Central memory CD8-positive, alpha-beta T cell (primary cell): Measurements from ENCODE around the gene AMBP.
A peak's percentile ranks its signal among the peaks of the same experiment; 100 is the strongest.
"Not testable (repeated sequence)": the region's sequence is repeated elsewhere in the genome, so short reads cannot be mapped to it uniquely, and the experiment has no call there.

Experiments
- ATAC-seq: fragments of 150-1000 bp; cut with Tn5 transposase; replicated peaks from 2 replicates; pipeline ENCODE4 v1.10.0; 2022; ENCODE audit warnings: mild to moderate bottlenecking, moderate FRiP score, moderate number of reproducible peaks; ENCODE audit not compliant: poor library complexity, severe bottlenecking; ENCODE audit errors: extremely low read depth
- DNase-seq, 2 donors: peaks; one replicate each; pipeline ENCODE4 v3.0.0; 2021; ENCODE audit warnings: low spot score in 2 of 2
- H3K27ac Mint-ChIP-seq: one replicate; pipeline ENCODE4 v1.8.0; 2022; ENCODE audit warnings: low read depth, mild to moderate bottlenecking, moderate library complexity, mixed read lengths
- H3K27me3 Mint-ChIP-seq: one replicate; pipeline ENCODE4 v1.8.0; 2022; ENCODE audit warnings: mixed read lengths
- H3K36me3 Mint-ChIP-seq: one replicate; pipeline ENCODE4 v1.8.0; 2022; ENCODE audit warnings: mild to moderate bottlenecking, moderate library complexity, mixed read lengths; ENCODE audit not compliant: insufficient read depth
- H3K4me1 Mint-ChIP-seq: one replicate; pipeline ENCODE4 v1.8.0; 2022; ENCODE audit warnings: mixed read lengths
- H3K4me3 Mint-ChIP-seq: one replicate; pipeline ENCODE4 v1.8.0; 2022; ENCODE audit warnings: mild to moderate bottlenecking, moderate library complexity, mixed read lengths
- H3K9me3 Mint-ChIP-seq: one replicate; pipeline ENCODE4 v1.8.0; 2022; ENCODE audit warnings: mixed read lengths

The AMBP gene

GRCh38 chr9:114083666-114084065 is 5.6 kb upstream of the AMBP start:
- Mint-ChIP-seq H3K36me3 (no peaks in the 10 kb centered on the region), H3K4me1 (no peaks in the 10 kb centered on the region), H3K4me3 (no peak overlapping the region), H3K9me3 (no peaks in the 10 kb centered on the region), H3K27ac (no peak overlapping the region), H3K27me3 (peaks cover 18% of the 10 kb centered on the region)
- DNase-seq (no peak), ATAC-seq (no peak)

- peaks cover 18% of the 10 kb centered on the region for H3K27me3 Mint-ChIP-seq
- H3K4me1 Mint-ChIP-seq, H3K27ac Mint-ChIP-seq, H3K9me3 Mint-ChIP-seq, DNase-seq, H3K36me3 Mint-ChIP-seq, H3K4me3 Mint-ChIP-seq, ATAC-seq: not testable (repeated sequence)
Measured at GRCh38 chr9:114082763-114083412, 4.8 kb upstream of the AMBP start.

- Mint-ChIP-seq H3K4me3 (no peak overlapping the region), H3K4me1 (no peaks in the 10 kb centered on the region), H3K36me3 (no peaks in the 10 kb centered on the region), H3K9me3 (no peaks in the 10 kb centered on the region), H3K27me3 (peaks cover 19% of the 10 kb centered on the region), H3K27ac (no peak overlapping the region)
- peak; percentile 58 to 70 for DNase-seq
- ATAC-seq = peak; percentile 60
Measured at GRCh38 chr9:114082017-114082762, 4.1 kb upstream of the AMBP start.

GRCh38 chr9:114081441-114082016 is 3.4 kb upstream of the AMBP start:
- DNase-seq = no peak
- Mint-ChIP-seq H3K9me3 (no peaks in the 10 kb centered on the region), H3K36me3 (no peaks in the 10 kb centered on the region), H3K4me1 (no peaks in the 10 kb centered on the region), H3K27ac (no peak overlapping the region), H3K4me3 (no peak overlapping the region), H3K27me3 (peaks cover 19% of the 10 kb centered on the region)
- no peak for ATAC-seq

- H3K4me1 Mint-ChIP-seq = no peaks in the 10 kb centered on the region
- H3K36me3 Mint-ChIP-seq = no peaks in the 10 kb centered on the region
- H3K27me3 Mint-ChIP-seq = peaks cover 19% of the 10 kb centered on the region
- DNase-seq = no peak
- no peaks in the 10 kb centered on the region for H3K9me3 Mint-ChIP-seq
- no peak for ATAC-seq
- H3K27ac Mint-ChIP-seq = no peak overlapping the region
- no peak overlapping the region for H3K4me3 Mint-ChIP-seq
Measured at GRCh38 chr9:114080773-114081440, 2.8 kb upstream of the AMBP start.

- H3K9me3 Mint-ChIP-seq = no peaks in the 10 kb centered on the region
Measured at GRCh38 chr9:114080195-114080772, 2.2 kb upstream of the AMBP start.

GRCh38 chr9:114078781-114079156 is 669 bp upstream of the AMBP start:
- ATAC-seq (no peak), DNase-seq (no peak)
- Mint-ChIP-seq H3K4me1 (no peaks in the 10 kb centered on the region), H3K27ac (no peak overlapping the region), H3K9me3 (no peaks in the 10 kb centered on the region), H3K36me3 (no peaks in the 10 kb centered on the region), H3K27me3 (peaks cover 28% of the 10 kb centered on the region), H3K4me3 (no peak overlapping the region)

More at GRCh38 chr9:114080195-114080772, 2.2 kb upstream of the AMBP start:
- no peak overlapping the region for H3K27ac Mint-ChIP-seq
- peaks cover 24% of the 10 kb centered on the region for H3K27me3 Mint-ChIP-seq
- no peak overlapping the region for H3K4me3 Mint-ChIP-seq
- no peaks in the 10 kb centered on the region for H3K4me1 Mint-ChIP-seq
- DNase-seq = no peak
- no peak for ATAC-seq
- H3K36me3 Mint-ChIP-seq = no peaks in the 10 kb centered on the region

GRCh38 chr9:114077162-114077837 is 800 bp downstream of the AMBP start:
- H3K9me3 Mint-ChIP-seq = no peaks in the 10 kb centered on the region
- H3K4me3 Mint-ChIP-seq = no peak overlapping the region
- H3K36me3 Mint-ChIP-seq = no peaks in the 10 kb centered on the region
- no peak overlapping the region for H3K27ac Mint-ChIP-seq
- ATAC-seq (no peak), DNase-seq (no peak)
- peaks cover 28% of the 10 kb centered on the region for H3K27me3 Mint-ChIP-seq
- no peaks in the 10 kb centered on the region for H3K4me1 Mint-ChIP-seq

- Mint-ChIP-seq H3K9me3 (no peaks in the 10 kb centered on the region), H3K27me3 (peaks cover 28% of the 10 kb centered on the region), H3K4me3 (no peak overlapping the region), H3K4me1 (no peaks in the 10 kb centered on the region), H3K36me3 (no peaks in the 10 kb centered on the region), H3K27ac (no peak overlapping the region)
- ATAC-seq (no peak), DNase-seq (no peak)
Measured at GRCh38 chr9:114076237-114077161, 1.6 kb downstream of the AMBP start.

GRCh38 chr9:114075602-114076001 is 2.5 kb downstream of the AMBP start:
- ATAC-seq = no peak
- Mint-ChIP-seq H3K27me3 (peaks cover 28% of the 10 kb centered on the region), H3K36me3 (no peaks in the 10 kb centered on the region), H3K4me1 (no peaks in the 10 kb centered on the region), H3K27ac (no peak overlapping the region), H3K9me3 (no peaks in the 10 kb centered on the region), H3K4me3 (no peak overlapping the region)
- no peak for DNase-seq
